ENCODE measurements around the gene WIPF2. TPM values are rescaled to one million over a fixed set of nuclear protein-coding genes. Genes with fewer than 3 reads are reported as not detected.
A peak's percentile ranks its signal among the peaks of the same experiment; 100 is the strongest.

WIPF2 gene
- total and polyA plus RNA-seq, 2 experiments from 2014 or later = 9.2 TPM

GRCh38 chr17:40219594-40220338 is 662 bp downstream of the WIPF2 start:
- no peaks in the 10 kb centered on the region for H3K9me2 ChIP-seq (ENCODE audit: insufficient read depth)
- peak overlapping the region; percentile 21; the same call in 1 of the 2 replicates for H2AFZ ChIP-seq
- Mint-ChIP-seq H3K4me1 (peaks cover 17% of the 10 kb centered on the region; the same call in 2 of the 3 replicates), H3K4me3 (peak overlapping the region; percentile 84), H3K27me3 (ENCODE audit: insufficient read depth, low read depth, poor library complexity) (peaks cover 1% of the 10 kb centered on the region), H3K27ac (peak overlapping the region; percentile 57), H3K36me3 (ENCODE audit: low read depth) (no peaks in the 10 kb centered on the region; the same call in 2 of the 3 replicates), H3K9me3 (no peaks in the 10 kb centered on the region)
- peak; percentile 89 for DNase-seq (ENCODE audit: low spot score)
- no peaks in the 10 kb centered on the region for H4K20me1 ChIP-seq (replicated peaks; ENCODE audit: insufficient read depth)
- peak overlapping the region; percentile 76 for H3K27ac ChIP-seq (ENCODE audit: low read depth)
- H3K4me3 ChIP-seq = peak overlapping the region; percentile 66
- peaks cover 41% of the 10 kb centered on the region for H3K79me2 ChIP-seq (replicated peaks; ENCODE audit: insufficient read depth)
- H3K4me2 ChIP-seq = peak overlapping the region; percentile 72
- H3K4me1 ChIP-seq (ENCODE audit: insufficient read depth) = peaks cover 3% of the 10 kb centered on the region; the same call in 1 of the 2 replicates
- no peaks in the 10 kb centered on the region for H3K36me3 ChIP-seq (ENCODE audit: insufficient read depth)
- ATAC-seq = peak; percentile 61
- H3F3A ChIP-seq (replicated peaks; ENCODE audit: low read depth) = peaks cover 10% of the 10 kb centered on the region; the same call in 1 of the 2 replicates
- no peaks in the 10 kb centered on the region for H3K27me3 ChIP-seq (ENCODE audit: insufficient read depth)
- TF ChIP-seq CTCF (conservative IDR thresholded peaks at IDR 0.05; ENCODE audit: low read depth in 2 of 2) = no peak
- TF ChIP-seq CREB1 (CRISPR knock-in tag; IDR thresholded peaks at IDR 0.05; ENCODE audit: low read depth) = no peak
- TF ChIP-seq ETS1 (IDR thresholded peaks at IDR 0.05) = no peak
- no peak for TF ChIP-seq ZNF462 (CRISPR knock-in tag; IDR thresholded peaks at IDR 0.05)
